ENCODE data around the gene FPGS.

DNA sequence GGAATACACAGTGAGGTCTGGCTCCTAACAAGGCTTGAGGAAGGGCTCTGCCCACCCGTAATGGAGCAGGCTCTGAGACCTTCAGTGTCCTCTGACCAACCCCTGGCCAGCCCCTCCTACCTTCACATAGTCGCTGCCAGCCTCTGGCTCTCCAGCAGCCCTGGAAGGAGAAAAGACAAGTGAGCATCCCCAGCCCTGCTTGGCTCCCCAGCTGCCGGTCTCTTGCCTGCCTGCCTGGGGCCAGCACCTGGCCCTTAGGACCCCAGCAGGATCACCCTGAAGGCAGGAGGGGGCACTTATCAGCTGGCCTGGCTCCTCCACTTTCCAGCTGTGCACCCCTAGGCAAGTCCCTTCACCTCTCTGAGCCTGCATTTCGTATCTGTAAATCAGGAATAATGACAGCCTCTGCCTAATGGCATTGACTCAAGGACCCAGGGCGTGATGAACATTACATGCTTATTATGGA, 41.2 kb upstream of the FPGS start:
- no peak for TF ChIP-seq CTCF (conservative IDR thresholded peaks at IDR 0.05; ENCODE audit: low read depth, low read length)
- TF ChIP-seq RFX5 (IDR thresholded peaks at IDR 0.05; ENCODE audit: low read depth, low read length), result no peak
- TF ChIP-seq POLR2A (IDR thresholded peaks at IDR 0.05; ENCODE audit: low read depth, low read length), result no peak
- no peak for TF ChIP-seq SMC3 (IDR thresholded peaks at IDR 0.05; ENCODE audit: low read depth, low read length)
- no peak for TF ChIP-seq FOS (IDR thresholded peaks at IDR 0.05; ENCODE audit: low read depth, low read length)
- no peak for TF ChIP-seq CEBPB (IDR thresholded peaks at IDR 0.05; ENCODE audit: low read depth, low read length)
- TF ChIP-seq, protein P1, sequence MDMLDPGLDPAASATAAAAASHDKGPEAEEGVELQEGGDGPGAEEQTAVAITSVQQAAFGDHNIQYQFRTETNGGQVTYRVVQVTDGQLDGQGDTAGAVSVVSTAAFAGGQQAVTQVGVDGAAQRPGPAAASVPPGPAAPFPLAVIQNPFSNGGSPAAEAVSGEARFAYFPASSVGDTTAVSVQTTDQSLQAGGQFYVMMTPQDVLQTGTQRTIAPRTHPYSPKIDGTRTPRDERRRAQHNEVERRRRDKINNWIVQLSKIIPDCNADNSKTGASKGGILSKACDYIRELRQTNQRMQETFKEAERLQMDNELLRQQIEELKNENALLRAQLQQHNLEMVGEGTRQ (IDR thresholded peaks at IDR 0.05; ENCODE audit: low read depth, low read length), result no peak
- TF ChIP-seq RAD21 (IDR thresholded peaks at IDR 0.05; ENCODE audit: low read length), result no peak
- no peak for TF ChIP-seq MAFK (IDR thresholded peaks at IDR 0.05; ENCODE audit: low read depth, low read length)
- no peak for TF ChIP-seq CHD1 (IDR thresholded peaks at IDR 0.05; ENCODE audit: low read depth, low read length)
- TF ChIP-seq MAZ (IDR thresholded peaks at IDR 0.05; ENCODE audit: borderline replicate concordance, low read depth, low read length), result no peak
